NCI-H2107 treated with DMSO at 0.1 percent for 48 hours (cell line): ENCODE data around the gene GPR18.
"Not testable (repeated sequence)": the region's sequence is repeated elsewhere in the genome, so short reads cannot be mapped to it uniquely, and the experiment has no call there.

Experiments
- DNase-seq: peaks from one replicate; lab custom pipeline; 2025; ENCODE audit not compliant: unreplicated experiment; lab: John Stamatoyannopoulos, UW

The GPR18 gene

GRCh38 chr13:99230991-99231390, 27.2 kb downstream of the GPR18 start:
- no peak for DNase-seq

- not testable (repeated sequence) for DNase-seq
Measured at GRCh38 chr13:99230588-99230987, 27.6 kb downstream of the GPR18 start.

- no peak for DNase-seq
Measured at GRCh38 chr13:99228737-99229691, 29.2 kb downstream of the GPR18 start.

- DNase-seq: no peak
Measured at GRCh38 chr13:99227909-99228688, 30.1 kb downstream of the GPR18 start.

GRCh38 chr13:99227331-99227900, 30.8 kb downstream of the GPR18 start:
- no peak for DNase-seq

- DNase-seq: no peak
Measured at GRCh38 chr13:99226513-99226912, 31.7 kb downstream of the GPR18 start.

GRCh38 chr13:99225078-99225477, 33.1 kb downstream of the GPR18 start:
- DNase-seq: no peak

GRCh38 chr13:99224021-99224420, 34.2 kb downstream of the GPR18 start:
- no peak for DNase-seq

GRCh38 chr13:99223587-99223986, 34.6 kb downstream of the GPR18 start:
- DNase-seq: no peak

GRCh38 chr13:99221567-99222239, 36.5 kb downstream of the GPR18 start:
- no peak for DNase-seq

GRCh38 chr13:99220199-99220935, 37.8 kb downstream of the GPR18 start:
- no peak for DNase-seq

- no peak for DNase-seq
Measured at GRCh38 chr13:99218969-99219368, 39.2 kb downstream of the GPR18 start.

GRCh38 chr13:99218545-99218944, 39.6 kb downstream of the GPR18 start:
- DNase-seq: no peak

- no peak for DNase-seq
Measured at GRCh38 chr13:99218126-99218525, 40.1 kb downstream of the GPR18 start.

GRCh38 chr13:99217461-99218110, 40.6 kb downstream of the GPR18 start:
- no peak for DNase-seq

- no peak for DNase-seq
Measured at GRCh38 chr13:99215184-99215830, 42.9 kb downstream of the GPR18 start.

- DNase-seq: no peak
Measured at GRCh38 chr13:99214731-99215130, 43.4 kb downstream of the GPR18 start.

GRCh38 chr13:99214232-99214631, 43.9 kb downstream of the GPR18 start:
- no peak for DNase-seq

GRCh38 chr13:99211421-99212035, 46.7 kb downstream of the GPR18 start:
- DNase-seq: no peak
